Effector memory CD8-positive, alpha-beta T cell (primary cell): ENCODE measurements around the gene SLC7A7.
"Not testable (repeated sequence)": the region's sequence is repeated elsewhere in the genome, so short reads cannot be mapped to it uniquely, and the experiment has no call there.

Source experiments
- ATAC-seq: fragments of 150-1000 bp; cut with Tn5 transposase; replicated peaks from 2 replicates; pipeline ENCODE4 v1.10.0; 2021; ENCODE audit warnings: mild to moderate bottlenecking, moderate library complexity
- DNase-seq, 3 experiments: peaks; one replicate each; pipeline ENCODE4 v3.0.0; 2021
- H3K27ac Mint-ChIP-seq, 2 donors: one replicate each; pipeline ENCODE4 v1.8.0; 2022; ENCODE audit warnings: mild to moderate bottlenecking in 2 of 2, mixed read lengths in 2 of 2, moderate library complexity in 2 of 2
- H3K27me3 Mint-ChIP-seq, 2 donors: one replicate each; pipeline ENCODE4 v1.8.0; 2022; ENCODE audit warnings: mixed read lengths in 2 of 2
- H3K36me3 Mint-ChIP-seq: one replicate; pipeline ENCODE4 v1.8.0; 2022; ENCODE audit warnings: mild to moderate bottlenecking, moderate library complexity, mixed read lengths; ENCODE audit not compliant: insufficient read depth
- H3K4me1 Mint-ChIP-seq, 2 donors: one replicate each; pipeline ENCODE4 v1.8.0; 2022; ENCODE audit warnings: low read depth in 2 of 2, mixed read lengths in 2 of 2
- H3K4me3 Mint-ChIP-seq, 2 donors: one replicate each; pipeline ENCODE4 v1.8.0; 2022; ENCODE audit warnings: mild to moderate bottlenecking in 2 of 2, mixed read lengths in 2 of 2, moderate library complexity in 2 of 2
- H3K9me3 Mint-ChIP-seq, 2 donors: one replicate each; pipeline ENCODE4 v1.8.0; 2022; ENCODE audit warnings: mixed read lengths in 2 of 2
- total RNA-seq, 9 experiments: gene quantifications; one replicate each; lab custom pipeline; 2026; lab: John Stamatoyannopoulos, UW

The SLC7A7 gene
- total RNA-seq: 0 to 0.26 (median 0.06) reads per million in 9 experiments

DNA sequence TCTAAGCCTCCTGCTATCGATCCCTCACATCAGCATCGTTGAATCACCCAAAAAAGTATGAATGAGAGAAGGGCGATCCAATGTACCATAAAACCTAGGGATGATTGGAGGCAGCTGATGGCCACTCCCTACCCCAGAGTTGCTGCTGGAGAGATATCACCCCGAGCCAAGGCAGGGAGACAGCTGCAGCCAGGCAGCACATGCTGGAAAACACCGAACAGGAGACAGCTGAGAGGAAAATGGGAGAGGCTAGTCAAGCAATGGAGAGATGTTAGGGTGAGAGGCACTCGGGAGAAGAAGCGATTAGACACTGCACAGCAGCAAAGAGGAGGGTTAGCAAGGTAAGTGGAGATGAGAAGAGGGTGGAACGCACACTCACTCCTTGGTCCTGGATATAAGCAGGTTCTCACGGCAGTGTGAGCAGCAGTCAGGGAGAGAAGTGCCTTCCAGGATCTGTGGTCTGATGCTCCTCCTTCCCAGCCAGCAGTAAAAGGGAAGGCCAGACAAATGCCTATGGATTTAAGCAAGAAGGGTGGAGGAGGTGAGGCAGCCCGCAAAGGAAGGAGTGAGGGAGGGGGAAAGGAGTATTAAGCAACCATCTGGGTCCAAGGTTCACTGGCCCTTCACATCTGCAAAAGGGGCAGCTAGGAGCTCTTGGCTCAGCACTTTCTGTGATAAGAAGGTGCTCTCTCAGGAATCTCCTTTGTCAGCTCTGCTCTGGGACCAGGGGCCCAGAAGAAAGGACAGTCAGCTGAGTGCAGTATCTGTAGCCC, at the start of gene SLC7A7:
TSS of gene SLC7A7 (minus strand) at position 495 of the 773 bp plus-strand sequence. CDS start 2,037 bp downstream, outside the sequence.
- Mint-ChIP-seq H3K36me3 (no peaks in the 10 kb centered on the region), H3K27ac (no peak within 1 kb of the TSS), H3K27me3 (peaks cover 10 to 26% of the 10 kb centered on the region in 2 donors), H3K4me1 (no peaks in the 10 kb centered on the region), H3K4me3 (no peak within 1 kb of the TSS), H3K9me3 (no peaks in the 10 kb centered on the region)
- ATAC-seq (no peak), DNase-seq (no peak)

DNA sequence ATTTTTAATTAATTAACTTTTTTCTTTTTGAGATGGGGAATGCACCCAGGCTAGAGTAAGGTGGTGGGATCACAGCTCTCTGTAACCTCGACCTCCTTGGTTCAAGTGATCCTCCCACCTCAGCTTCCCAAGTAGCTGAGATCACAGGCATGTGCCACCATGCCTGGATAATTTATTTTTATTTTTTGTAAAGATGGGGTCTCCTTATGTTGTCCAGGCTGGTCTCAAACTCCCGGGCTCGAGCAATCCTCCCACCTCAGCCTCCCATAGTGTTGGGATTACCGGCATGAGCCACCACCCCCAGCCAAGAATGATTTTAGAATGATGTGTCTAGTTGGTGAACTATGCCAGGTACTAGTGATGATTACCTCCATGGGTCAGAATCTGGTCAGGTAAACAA, 49.7 kb upstream of the SLC7A7 start:
- Mint-ChIP-seq H3K4me3 (no peak overlapping the region), H3K27ac (no peak overlapping the region), H3K27me3 (peaks cover 10 to 17% of the 10 kb centered on the region in 2 donors)

DNA sequence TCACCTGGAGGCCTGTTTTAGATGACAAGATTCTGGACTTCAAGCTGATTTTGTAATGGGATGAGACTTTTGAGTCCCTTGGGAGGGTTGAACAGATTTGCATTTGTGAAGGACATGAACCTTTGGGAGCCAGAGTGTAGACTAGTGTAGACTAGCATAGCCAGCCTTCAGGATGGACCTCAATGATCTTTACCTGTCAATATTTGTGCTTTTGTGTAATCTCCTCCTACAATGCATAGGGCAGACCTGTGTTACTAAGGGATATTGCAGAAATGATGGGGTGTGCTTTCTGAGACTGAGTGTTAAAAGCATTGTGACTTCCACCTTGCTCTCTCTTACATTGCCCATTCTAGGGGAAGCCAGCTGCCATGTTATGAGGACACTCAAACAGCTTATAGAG, 46.4 kb upstream of the SLC7A7 start:
- DNase-seq: no peak
- H3K27me3 Mint-ChIP-seq: peaks cover 10 to 18% of the 10 kb centered on the region in 2 donors

More for the DNA sequence above, 49.7 kb upstream of the SLC7A7 start:
- no peak for ATAC-seq
- Mint-ChIP-seq H3K9me3 (no peaks in the 10 kb centered on the region), H3K36me3 (peaks cover 8% of the 10 kb centered on the region), H3K4me1 (peaks cover 3% of the 10 kb centered on the region in 2 donors)
- DNase-seq: no peak

DNA sequence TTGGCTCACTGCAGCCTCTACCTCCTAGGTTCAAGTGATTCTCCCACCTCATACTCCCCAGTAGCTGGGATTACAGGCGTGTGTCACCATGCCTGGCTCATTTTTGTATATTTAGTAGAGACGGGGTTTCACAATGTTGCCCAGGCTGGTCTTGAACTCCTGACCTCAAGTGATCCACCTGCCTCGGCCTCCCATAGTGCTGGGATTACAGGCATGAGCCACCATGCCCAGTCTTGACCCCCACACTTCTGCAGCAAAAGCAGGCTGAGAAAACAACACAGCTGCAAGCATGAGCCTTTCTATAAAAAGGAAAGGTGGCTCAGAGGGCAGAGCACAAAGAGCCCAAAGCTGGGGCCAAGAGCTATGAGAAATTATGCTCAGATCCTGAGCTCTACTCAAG, 45.1 kb upstream of the SLC7A7 start:
- not testable (repeated sequence) for H3K4me3 Mint-ChIP-seq, H3K27ac Mint-ChIP-seq, ATAC-seq, H3K9me3 Mint-ChIP-seq, DNase-seq
- peaks cover 21% of the 10 kb centered on the region for H3K36me3 Mint-ChIP-seq
- H3K4me1 Mint-ChIP-seq: peaks cover 11 to 12% of the 10 kb centered on the region in 2 donors
- H3K27me3 Mint-ChIP-seq: peaks cover 20 to 31% of the 10 kb centered on the region in 2 donors

More for the DNA sequence above, 46.4 kb upstream of the SLC7A7 start:
- no peak for ATAC-seq
- Mint-ChIP-seq H3K4me1 (peaks cover 11 to 14% of the 10 kb centered on the region in 2 donors), H3K4me3 (no peak overlapping the region), H3K9me3 (no peaks in the 10 kb centered on the region), H3K27ac (no peak overlapping the region), H3K36me3 (peaks cover 20% of the 10 kb centered on the region)

DNA sequence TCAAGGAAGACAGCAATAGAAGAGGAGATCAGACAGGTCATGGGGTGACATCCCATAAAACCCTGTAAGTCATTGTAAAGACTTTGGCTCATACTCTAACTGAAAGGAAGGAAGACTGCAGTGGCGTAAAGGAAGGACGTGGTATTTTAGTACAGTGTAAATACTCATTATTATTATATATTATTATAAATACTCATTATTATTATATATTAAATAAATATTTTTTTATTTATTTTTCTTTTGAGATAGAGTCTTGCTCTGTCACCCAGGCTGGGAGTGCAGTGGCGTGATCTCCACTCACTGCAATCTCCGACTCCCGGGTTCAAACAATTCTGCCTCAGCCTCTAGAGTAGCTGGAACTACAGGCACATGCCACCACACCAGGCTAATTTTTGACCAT, 41.2 kb upstream of the SLC7A7 start:
- peaks cover 24% of the 10 kb centered on the region for H3K36me3 Mint-ChIP-seq
- DNase-seq (no peak), ATAC-seq (no peak)
- peaks cover 15 to 17% of the 10 kb centered on the region in 2 donors for H3K4me1 Mint-ChIP-seq
- H3K4me3 Mint-ChIP-seq: no peak overlapping the region
- H3K27me3 Mint-ChIP-seq: peaks cover 13 to 30% of the 10 kb centered on the region in 2 donors
- H3K9me3 Mint-ChIP-seq: no peaks in the 10 kb centered on the region
- H3K27ac Mint-ChIP-seq: no peak overlapping the region

DNA sequence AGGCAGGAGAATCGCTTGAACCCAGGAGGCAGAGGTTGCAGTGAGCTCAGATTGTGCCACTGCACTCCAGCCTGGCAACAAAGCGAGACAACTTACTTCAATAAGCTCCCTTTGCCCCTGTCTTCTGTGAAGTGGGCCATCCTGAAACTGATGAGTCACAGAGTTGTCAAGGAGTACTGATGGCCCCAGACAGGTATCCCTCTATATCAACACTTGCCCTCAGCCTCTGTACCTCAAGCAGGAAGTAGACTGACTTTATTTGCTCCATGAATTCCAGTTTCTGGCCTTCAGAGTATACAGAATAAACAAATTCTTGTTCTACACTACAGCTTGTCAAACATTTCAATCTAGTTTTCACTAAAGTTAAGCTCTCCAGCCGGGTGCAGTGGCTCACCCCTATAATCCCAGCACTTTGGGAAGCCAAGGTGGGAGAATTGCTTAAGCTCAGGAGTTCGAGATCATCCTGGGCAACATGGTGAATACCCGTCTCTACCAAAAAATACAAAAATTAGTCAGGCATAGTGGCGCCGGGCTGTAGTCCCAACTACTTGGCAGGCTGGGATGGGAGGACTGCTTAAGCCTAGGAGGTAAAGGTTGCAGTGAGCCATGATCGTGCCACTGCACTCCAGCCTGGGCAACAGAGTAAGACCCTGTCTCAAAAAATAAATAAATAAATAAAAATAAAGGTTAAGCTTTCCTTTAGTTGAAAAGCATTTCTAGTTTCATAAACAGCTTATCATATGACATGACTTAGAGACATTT, 39.9 kb upstream of the SLC7A7 start:
- Mint-ChIP-seq H3K4me3 (no peak overlapping the region), H3K9me3 (no peaks in the 10 kb centered on the region), H3K4me1 (peaks cover 15 to 17% of the 10 kb centered on the region in 2 donors), H3K27me3 (peaks cover 10 to 22% of the 10 kb centered on the region in 2 donors), H3K36me3 (peaks cover 18% of the 10 kb centered on the region), H3K27ac (no peak overlapping the region)
- ATAC-seq (no peak), DNase-seq (no peak)

DNA sequence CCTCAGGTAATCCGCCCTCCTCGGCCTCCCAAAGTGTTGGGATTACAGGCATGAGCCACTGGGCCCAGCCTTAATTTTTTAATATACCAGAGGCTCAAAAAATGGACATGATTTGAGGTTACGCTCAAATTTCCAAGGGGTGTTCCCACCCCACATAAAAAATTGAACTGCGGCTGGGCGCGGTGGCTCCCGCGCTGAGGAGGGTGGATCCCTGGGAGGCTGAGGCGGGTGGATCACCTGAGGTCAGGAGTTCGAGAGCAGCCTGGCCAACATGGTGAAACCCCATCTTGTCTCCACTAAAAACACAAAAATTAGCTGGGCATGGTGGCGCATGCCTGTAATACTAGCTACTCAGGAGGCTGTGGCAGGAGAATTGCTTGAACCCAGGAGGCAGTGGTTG, 39.1 kb upstream of the SLC7A7 start:
- not testable (repeated sequence) for ATAC-seq, H3K4me3 Mint-ChIP-seq, DNase-seq, H3K9me3 Mint-ChIP-seq, H3K27ac Mint-ChIP-seq
- peaks cover 18% of the 10 kb centered on the region for H3K36me3 Mint-ChIP-seq
- peaks cover 10 to 28% of the 10 kb centered on the region in 2 donors for H3K27me3 Mint-ChIP-seq
- H3K4me1 Mint-ChIP-seq: peaks cover 15 to 17% of the 10 kb centered on the region in 2 donors

DNA sequence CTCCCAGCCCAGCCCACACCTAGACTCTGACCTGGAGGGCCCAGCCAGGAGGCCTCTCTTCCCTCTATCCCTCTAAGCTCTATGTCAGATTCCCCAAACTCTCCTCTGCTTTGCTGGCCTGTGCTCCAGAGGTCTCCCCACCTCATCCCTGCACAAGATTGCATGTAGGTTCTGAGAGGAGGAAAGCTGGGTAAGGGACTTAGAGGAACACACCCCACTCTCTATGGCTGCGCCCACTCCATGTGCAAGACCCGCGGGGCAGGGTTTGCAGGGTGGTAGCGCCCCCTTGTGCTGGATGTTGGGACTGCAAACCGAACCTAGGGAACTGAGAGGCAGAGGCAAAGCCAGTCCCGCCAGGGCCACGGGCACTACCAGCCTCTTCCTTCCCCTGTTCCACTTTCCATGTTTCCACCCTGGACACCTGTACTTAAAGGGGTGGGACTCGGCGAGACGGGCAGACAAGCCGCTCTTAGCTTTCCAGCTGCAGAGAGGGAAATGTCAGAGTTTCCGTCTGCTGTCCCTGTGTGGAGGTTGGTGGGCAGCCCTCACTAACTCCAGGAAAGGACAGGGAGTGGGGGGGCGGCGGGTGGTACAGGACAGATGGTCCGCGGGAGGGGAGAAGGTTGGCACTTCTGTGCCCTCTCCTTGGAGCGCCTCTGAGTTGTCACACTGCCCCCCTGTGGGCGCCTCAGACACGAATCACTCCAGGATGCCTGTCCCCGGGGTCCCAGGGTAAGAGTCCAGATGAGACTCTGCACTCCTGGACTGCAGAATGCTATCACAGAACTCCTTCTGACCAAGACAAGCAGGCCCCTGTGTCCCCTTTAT, 37.9 kb upstream of the SLC7A7 start:
- Mint-ChIP-seq H3K36me3 (peaks cover 11% of the 10 kb centered on the region), H3K27ac (peak overlapping the region in 1 of 2 donors; percentile 68), H3K27me3 (peaks cover 19 to 39% of the 10 kb centered on the region in 2 donors), H3K9me3 (no peaks in the 10 kb centered on the region), H3K4me3 (peak overlapping the region; percentile 80 to 84), H3K4me1 (peaks cover 9 to 10% of the 10 kb centered on the region in 2 donors)
- ATAC-seq: peak; percentile 92
- peak; percentile 91 to 93 (median 93) for DNase-seq

DNA sequence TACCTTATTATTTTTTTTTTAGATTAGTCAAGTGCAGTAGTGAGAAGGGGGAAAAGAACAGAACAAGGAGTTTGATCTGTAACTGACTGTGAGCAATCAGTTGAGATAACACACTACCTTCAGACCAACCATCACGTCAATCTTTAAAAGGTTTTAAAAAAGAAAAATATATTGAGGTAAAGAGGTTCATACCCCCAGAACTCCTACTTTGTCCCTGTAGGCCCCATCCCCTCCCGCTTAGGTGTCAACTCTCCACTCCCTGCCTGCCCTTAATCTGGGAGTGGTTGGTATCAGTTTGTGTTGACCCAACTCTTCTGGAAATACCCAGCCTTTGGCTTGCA, 37.3 kb upstream of the SLC7A7 start:
- Mint-ChIP-seq H3K27ac (peak overlapping the region in 1 of 2 donors; percentile 68), H3K4me1 (peaks cover 6 to 7% of the 10 kb centered on the region in 2 donors), H3K9me3 (no peaks in the 10 kb centered on the region), H3K27me3 (peaks cover 23 to 45% of the 10 kb centered on the region in 2 donors), H3K36me3 (peaks cover 6% of the 10 kb centered on the region), H3K4me3 (no peak overlapping the region)
- DNase-seq (no peak), ATAC-seq (no peak)

DNA sequence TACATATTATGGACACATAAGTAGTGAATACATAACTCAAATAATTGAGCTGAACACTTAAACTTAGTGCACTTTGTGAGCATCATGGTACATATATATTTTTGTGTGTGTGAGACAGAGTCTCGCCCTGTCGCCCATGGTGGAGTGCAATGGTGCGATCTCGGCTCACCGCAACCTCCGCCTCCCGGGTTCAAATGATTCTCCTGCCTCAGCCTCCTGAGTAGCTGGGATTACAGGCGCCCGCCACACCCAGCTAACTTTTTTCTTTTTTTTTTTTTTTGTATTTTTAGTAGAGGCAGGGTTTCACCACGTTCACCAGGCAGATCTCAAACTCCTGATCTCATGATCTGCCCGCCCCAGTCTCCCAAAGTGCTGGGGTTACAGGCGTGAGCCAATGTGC, 36.9 kb upstream of the SLC7A7 start:
- H3K36me3 Mint-ChIP-seq, H3K9me3 Mint-ChIP-seq, DNase-seq, H3K27ac Mint-ChIP-seq, H3K4me1 Mint-ChIP-seq, H3K4me3 Mint-ChIP-seq, ATAC-seq: not testable (repeated sequence)
- peaks cover 26 to 49% of the 10 kb centered on the region in 2 donors for H3K27me3 Mint-ChIP-seq

DNA sequence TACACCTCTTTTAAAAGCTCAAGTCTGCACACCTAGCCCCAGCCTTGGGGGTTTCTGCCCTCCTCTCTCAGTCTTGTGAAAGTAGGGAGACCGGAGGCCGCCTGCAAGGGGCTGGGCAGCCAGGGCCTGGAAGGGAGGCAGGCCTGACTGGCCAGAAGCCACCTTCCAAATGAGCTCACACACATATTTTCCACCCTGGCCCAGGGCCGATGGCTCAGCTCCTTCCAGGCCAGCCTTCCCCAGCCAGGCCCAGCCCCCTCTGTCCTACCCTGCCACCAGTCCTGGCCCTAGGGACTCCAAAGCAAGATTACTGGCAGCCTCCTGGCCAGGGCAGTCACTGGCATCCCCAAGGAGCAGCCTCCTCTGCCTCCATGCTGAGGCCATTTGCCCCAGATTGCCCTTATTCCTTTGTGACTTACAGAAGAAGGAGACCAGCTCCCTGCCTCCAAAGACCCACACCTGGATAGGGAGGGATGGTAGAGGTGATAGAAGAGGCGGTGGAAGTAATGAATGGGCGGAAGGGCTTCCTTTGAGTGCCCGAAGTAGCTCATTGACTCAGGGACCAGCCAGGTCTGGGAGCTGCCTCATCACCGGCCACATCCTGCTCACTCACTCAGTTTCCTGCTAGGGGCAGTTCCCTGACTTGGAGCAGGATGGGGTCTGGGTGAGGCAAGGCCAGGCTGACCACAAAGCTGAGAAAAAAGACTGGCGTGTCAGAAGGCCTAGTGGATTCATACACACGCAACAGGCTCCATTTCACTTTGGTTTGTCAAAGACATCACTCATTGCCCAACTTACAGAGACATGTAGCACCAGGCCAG, 35.9 kb upstream of the SLC7A7 start:
- Mint-ChIP-seq H3K9me3 (no peaks in the 10 kb centered on the region), H3K4me1 (peaks cover 6 to 7% of the 10 kb centered on the region in 2 donors), H3K27me3 (peaks cover 29 to 53% of the 10 kb centered on the region in 2 donors), H3K27ac (no peak overlapping the region), H3K4me3 (no peak overlapping the region), H3K36me3 (peaks cover 6% of the 10 kb centered on the region)
- DNase-seq (no peak), ATAC-seq (no peak)

DNA sequence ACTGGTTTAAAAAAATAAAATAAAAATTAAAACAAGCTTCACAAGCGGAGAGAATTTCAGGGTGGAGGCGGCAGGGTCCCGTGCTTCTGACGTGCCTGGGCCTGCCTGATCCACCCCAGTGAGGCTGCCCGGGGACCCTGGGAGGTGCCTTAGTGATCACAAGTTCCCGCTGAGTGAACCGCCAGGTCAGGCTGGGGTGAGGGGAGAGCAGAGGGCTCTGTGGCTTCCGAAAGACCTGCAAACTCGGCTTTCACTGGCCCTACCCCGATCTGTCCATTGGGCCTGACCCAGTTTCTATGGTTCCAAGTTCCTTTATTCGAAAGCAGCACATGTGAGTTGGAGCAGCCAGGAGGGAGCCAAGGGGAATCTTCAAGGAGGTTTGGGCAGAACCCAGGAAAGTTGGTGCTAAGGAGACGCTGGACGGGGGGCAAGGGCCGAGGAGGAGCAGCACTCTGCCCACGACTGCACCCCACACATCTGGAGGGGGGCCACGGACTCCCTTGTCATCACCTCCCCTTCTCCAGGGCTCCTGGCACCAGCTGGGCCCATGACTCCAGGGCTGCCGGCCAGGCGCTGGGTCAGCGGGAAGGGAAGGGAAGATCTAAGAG, 34.1 kb upstream of the SLC7A7 start:
- Mint-ChIP-seq H3K4me3 (no peak overlapping the region), H3K9me3 (no peaks in the 10 kb centered on the region), H3K36me3 (peaks cover 2% of the 10 kb centered on the region), H3K4me1 (peaks cover 6 to 7% of the 10 kb centered on the region in 2 donors), H3K27ac (no peak overlapping the region), H3K27me3 (peaks cover 37 to 56% of the 10 kb centered on the region in 2 donors)
- ATAC-seq (no peak), DNase-seq (no peak)
